SK-N-SH treated with all-trans-retinoic acid at 6 μM for 48 hours (cell line): Measurements from ENCODE around the gene RAE1.

Experiments
- GLIS3 ChIP-seq: fragments of 250-450 bp; sonication (Bioruptor Pico); IDR thresholded peaks from 2 replicates; pipeline ENCODE4 v1.5.0; 2020; ENCODE audit warnings: mild to moderate bottlenecking, moderate library complexity
- ZNF565 ChIP-seq: fragments of 450-650 bp; formaldehyde crosslinking; conservative IDR thresholded peaks from 2 replicates; pipeline ENCODE4 v1.5.0; 2020; ENCODE audit warnings: low read depth, mild to moderate bottlenecking, moderate library complexity

GRCh38 chr20:57312138-57312537 lies 38.9 kb upstream of the RAE1 start:
- TF ChIP-seq ZNF565 (CRISPR knock-in tag), result no peak
- no peak for TF ChIP-seq GLIS3 (CRISPR knock-in tag)
